ENCODE data around the gene TMEM30B.
A peak's percentile ranks its signal among the peaks of the same experiment; 100 is the strongest.

TMEM30B gene

DNA sequence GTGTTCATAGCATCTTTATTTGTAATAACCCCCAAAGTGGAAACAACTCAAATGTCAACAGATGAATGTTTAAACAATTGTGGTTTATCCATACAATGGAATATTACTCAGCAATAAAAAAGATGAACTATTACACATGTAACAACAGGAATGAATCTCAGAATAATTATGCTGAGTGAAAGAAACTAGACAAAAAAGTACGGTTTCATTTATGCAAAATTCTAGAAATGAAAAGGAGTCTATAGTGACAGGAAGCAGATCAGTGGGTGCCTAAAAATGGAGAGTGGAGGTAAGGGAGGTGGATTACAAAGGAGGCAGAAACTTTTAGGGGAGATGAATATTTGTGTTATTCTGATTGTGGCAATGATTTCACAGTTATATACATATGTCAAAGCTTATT is 45.0 kb upstream of the TMEM30B start:
- TF ChIP-seq, protein P1, sequence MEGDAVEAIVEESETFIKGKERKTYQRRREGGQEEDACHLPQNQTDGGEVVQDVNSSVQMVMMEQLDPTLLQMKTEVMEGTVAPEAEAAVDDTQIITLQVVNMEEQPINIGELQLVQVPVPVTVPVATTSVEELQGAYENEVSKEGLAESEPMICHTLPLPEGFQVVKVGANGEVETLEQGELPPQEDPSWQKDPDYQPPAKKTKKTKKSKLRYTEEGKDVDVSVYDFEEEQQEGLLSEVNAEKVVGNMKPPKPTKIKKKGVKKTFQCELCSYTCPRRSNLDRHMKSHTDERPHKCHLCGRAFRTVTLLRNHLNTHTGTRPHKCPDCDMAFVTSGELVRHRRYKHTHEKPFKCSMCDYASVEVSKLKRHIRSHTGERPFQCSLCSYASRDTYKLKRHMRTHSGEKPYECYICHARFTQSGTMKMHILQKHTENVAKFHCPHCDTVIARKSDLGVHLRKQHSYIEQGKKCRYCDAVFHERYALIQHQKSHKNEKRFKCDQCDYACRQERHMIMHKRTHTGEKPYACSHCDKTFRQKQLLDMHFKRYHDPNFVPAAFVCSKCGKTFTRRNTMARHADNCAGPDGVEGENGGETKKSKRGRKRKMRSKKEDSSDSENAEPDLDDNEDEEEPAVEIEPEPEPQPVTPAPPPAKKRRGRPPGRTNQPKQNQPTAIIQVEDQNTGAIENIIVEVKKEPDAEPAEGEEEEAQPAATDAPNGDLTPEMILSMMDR (IDR thresholded peaks at IDR 0.05; ENCODE audit: insufficient read depth, low read length, poor library complexity, severe bottlenecking): no peak
- Histone ChIP-seq H3K27me3 (replicated peaks; ENCODE audit: control insufficient read depth, insufficient read depth, low read length) (no peaks in the 10 kb centered on the region), H3K36me3 (ENCODE audit: control insufficient read depth, insufficient read depth, low read length) (no peaks in the 10 kb centered on the region), H3K4me3 (replicated peaks; ENCODE audit: low read depth, low read length) (no peak overlapping the region)
- no peak for DNase-seq (ENCODE audit: extremely low read depth, insufficient read length)

DNA sequence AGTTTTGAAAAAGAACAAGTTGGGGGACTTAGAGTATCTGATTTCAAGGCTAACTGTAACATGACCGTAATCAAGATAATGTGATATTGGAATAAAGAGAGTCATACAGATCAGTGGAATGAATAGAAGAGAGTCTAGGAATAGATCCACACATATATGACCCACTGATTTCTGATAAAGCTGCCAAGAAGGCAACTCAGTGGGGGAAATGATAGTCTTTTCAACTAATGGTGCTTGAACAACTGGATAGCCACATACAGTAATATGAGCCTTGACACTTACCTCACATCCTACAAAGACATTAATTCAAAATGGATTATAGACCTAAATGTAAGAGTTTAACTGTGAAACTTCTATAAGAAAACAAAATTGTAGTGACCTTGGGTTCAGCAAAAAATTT is 44.0 kb upstream of the TMEM30B start:
- no peak overlapping the region for H3K4me3 ChIP-seq (replicated peaks; ENCODE audit: low read depth, low read length)
- no peaks in the 10 kb centered on the region; the same call in 1 of the 2 replicates for H3K27me3 ChIP-seq (replicated peaks; ENCODE audit: control insufficient read depth, insufficient read depth, low read length)
- no peaks in the 10 kb centered on the region for H3K36me3 ChIP-seq (ENCODE audit: control insufficient read depth, insufficient read depth, low read length)
- DNase-seq (ENCODE audit: extremely low read depth, insufficient read length): no peak
- TF ChIP-seq, protein P1 (IDR thresholded peaks at IDR 0.05; ENCODE audit: insufficient read depth, low read length, poor library complexity, severe bottlenecking): no peak

DNA sequence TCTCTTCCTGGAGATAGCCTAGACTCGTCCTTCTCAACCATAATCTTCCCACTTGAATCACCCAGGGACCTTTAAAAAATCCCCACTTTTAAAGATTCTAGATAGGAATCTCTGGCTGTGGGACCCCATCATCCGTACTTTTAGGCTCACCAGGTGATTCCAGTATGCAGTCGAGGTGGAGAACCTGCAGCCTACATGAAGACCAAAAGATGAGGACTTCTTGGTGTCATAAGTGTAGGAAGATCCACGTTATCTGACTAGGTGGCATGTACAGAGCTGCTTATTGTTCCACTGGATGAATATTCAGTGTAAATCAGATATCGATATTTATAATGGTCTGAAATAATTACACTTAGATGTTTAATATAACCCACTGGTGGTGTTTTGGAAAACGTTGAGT is 42.8 kb upstream of the TMEM30B start:
- no peaks in the 10 kb centered on the region; the same call in 1 of the 2 replicates for H3K27me3 ChIP-seq (replicated peaks; ENCODE audit: control insufficient read depth, insufficient read depth, low read length)
- DNase-seq (ENCODE audit: extremely low read depth, insufficient read length): no peak
- H3K4me3 ChIP-seq (replicated peaks; ENCODE audit: low read depth, low read length): 0 out of 2 replicates have a peak overlapping the region, but pooled peaks have one; percentile 16
- TF ChIP-seq, protein P1 (IDR thresholded peaks at IDR 0.05; ENCODE audit: insufficient read depth, low read length, poor library complexity, severe bottlenecking): no peak
- H3K36me3 ChIP-seq (ENCODE audit: control insufficient read depth, insufficient read depth, low read length): no peaks in the 10 kb centered on the region

DNA sequence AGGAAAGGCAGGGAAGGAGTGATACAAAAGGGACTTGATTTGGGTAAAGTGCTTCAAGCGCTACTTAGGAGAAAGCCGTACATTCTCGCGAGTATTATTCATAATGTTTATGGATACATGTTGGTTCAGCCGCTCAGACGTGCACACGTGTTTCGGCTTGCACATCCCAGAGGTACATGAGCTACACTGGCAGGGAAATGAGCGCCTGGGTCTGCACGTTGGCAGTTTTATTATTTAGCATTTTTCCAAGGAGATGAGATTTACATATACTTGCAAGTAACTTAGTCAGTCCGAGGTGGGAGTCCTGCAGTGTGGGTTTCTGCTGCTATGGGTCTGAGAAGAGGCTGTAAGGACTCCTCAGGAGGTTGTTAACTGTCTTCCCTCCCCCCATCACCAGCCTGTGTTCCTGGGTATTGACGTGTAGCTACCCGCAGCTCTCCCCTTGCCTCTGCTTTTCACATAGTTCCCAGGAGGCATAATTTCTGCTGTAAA is 41.7 kb upstream of the TMEM30B start:
- DNase-seq (ENCODE audit: extremely low read depth, insufficient read length): no peak
- Histone ChIP-seq H3K4me3 (replicated peaks; ENCODE audit: low read depth, low read length) (peak overlapping the region; percentile 83), H3K27me3 (replicated peaks; ENCODE audit: control insufficient read depth, insufficient read depth, low read length) (no peaks in the 10 kb centered on the region; the same call in 1 of the 2 replicates), H3K36me3 (ENCODE audit: control insufficient read depth, insufficient read depth, low read length) (no peaks in the 10 kb centered on the region)
- TF ChIP-seq, protein P1 (IDR thresholded peaks at IDR 0.05; ENCODE audit: insufficient read depth, low read length, poor library complexity, severe bottlenecking): no peak

DNA sequence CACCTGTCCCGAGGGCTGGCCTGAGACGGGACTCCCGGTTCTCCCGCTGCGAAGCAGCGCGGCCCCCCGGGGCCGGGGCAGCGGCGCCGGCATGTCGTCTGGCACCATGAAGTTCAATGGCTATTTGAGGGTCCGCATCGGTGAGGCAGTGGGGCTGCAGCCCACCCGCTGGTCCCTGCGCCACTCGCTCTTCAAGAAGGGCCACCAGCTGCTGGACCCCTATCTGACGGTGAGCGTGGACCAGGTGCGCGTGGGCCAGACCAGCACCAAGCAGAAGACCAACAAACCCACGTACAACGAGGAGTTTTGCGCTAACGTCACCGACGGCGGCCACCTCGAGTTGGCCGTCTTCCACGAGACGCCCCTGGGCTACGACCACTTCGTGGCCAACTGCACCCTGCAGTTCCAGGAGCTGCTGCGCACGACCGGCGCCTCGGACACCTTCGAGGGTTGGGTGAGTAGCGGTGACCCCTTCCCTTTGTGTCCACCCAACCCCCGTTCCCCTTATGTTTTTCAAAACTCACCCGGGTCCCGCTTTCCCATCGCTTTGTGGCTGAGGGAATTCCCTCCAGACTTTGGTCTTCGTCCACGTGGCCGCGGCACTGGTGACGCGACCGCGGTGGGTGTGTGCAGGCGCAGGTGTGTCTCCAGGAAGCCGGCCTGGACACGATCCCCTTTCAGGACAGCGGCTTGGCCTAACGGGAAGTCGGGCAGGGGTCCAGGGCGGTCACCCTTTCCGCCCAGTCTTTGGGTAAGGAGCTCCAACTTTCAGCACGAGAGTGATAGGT is 41.1 kb upstream of the TMEM30B start:
- peak; percentile 73 for DNase-seq (ENCODE audit: extremely low read depth, insufficient read length)
- Histone ChIP-seq H3K27me3 (replicated peaks; ENCODE audit: control insufficient read depth, insufficient read depth, low read length) (no peaks in the 10 kb centered on the region; the same call in 1 of the 2 replicates), H3K4me3 (replicated peaks; ENCODE audit: low read depth, low read length) (peak overlapping the region; percentile 83), H3K36me3 (ENCODE audit: control insufficient read depth, insufficient read depth, low read length) (no peaks in the 10 kb centered on the region)
- TF ChIP-seq, protein P1 (IDR thresholded peaks at IDR 0.05; ENCODE audit: insufficient read depth, low read length, poor library complexity, severe bottlenecking): no peak

All from GM06990 (cell line).